HG03108 (cell line): Measurements from ENCODE around the gene FOS.

Source experiments
- ATAC-seq: cut with Tn5 transposase; IDR thresholded peaks from one replicate; pipeline ENCODE4 v1.9.1; 2021; ENCODE audit warnings: moderate library complexity; ENCODE audit not compliant: unreplicated experiment

Gene FOS

GRCh38 chr14:75312341-75312740 lies 33.7 kb downstream of the FOS start:
- ATAC-seq, result no peak

DNA sequence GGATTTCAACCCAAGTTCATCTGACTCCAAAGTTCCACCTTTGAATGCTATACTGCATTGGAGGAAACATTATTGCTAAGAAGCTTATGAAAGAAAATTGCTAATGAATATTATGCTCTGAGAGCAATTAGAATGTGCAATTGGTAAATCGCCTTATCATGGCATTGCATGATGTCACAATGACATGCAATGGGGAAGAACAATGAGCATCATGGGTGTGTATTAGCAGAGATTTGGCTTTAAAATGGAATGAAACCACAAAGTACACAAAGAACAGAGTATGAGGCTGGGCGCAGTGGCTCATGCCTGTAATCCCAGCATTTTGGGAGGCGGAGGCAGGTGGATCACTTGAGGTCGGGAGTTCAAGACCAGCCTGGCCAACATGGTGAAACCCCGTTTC lies 34.7 kb downstream of the FOS start:
- ATAC-seq, result no peak

GRCh38 chr14:75315144-75315543 lies 36.5 kb downstream of the FOS start:
- no peak for ATAC-seq

GRCh38 chr14:75317148-75317547 lies 38.5 kb downstream of the FOS start:
- ATAC-seq, result no peak

GRCh38 chr14:75318353-75318752 lies 39.7 kb downstream of the FOS start:
- no peak for ATAC-seq

- no peak for ATAC-seq
Measured at GRCh38 chr14:75319021-75319420, 40.4 kb downstream of the FOS start.

DNA sequence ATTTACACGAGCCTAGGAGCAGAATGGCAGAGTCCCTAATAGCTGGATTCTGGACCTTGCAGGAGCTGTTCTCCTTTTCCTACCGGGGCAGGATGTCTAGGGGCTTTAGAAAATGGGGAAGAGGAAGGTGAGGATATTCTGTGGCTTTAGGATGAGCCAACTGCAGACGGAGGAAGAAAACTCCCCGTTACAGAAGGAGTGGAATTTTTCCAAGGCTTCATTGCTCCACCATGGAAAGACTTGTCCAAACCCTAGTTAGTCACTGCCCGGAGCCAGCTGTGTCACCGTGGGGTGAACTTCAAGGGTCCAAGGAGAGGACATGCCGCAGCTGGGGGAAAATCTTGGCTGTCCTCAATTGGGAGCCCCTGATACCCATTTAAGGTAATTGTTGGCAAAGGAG lies 41.6 kb downstream of the FOS start:
- ATAC-seq, result no peak

- ATAC-seq, result no peak
Measured at GRCh38 chr14:75322746-75323145, 44.1 kb downstream of the FOS start.

DNA sequence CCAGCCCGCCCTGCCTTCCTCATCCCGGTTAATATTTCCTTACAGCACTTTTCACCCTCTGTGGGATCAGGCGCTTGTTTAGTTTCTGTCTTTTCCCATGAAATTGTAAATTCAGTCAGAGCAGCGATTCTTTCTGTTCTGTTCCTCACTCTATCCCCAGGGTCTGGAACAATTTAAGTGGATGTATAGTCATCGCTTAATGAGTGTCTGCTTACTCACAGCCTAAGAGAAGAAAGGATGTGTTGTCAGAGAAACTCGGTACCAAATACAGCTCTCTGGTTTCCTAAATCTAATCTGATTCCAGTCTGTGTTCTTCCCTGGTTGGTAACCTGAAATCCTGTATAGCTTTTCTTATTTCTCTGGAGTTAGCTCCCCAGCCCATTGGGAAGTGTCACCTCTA lies 44.9 kb downstream of the FOS start:
- no peak for ATAC-seq

DNA sequence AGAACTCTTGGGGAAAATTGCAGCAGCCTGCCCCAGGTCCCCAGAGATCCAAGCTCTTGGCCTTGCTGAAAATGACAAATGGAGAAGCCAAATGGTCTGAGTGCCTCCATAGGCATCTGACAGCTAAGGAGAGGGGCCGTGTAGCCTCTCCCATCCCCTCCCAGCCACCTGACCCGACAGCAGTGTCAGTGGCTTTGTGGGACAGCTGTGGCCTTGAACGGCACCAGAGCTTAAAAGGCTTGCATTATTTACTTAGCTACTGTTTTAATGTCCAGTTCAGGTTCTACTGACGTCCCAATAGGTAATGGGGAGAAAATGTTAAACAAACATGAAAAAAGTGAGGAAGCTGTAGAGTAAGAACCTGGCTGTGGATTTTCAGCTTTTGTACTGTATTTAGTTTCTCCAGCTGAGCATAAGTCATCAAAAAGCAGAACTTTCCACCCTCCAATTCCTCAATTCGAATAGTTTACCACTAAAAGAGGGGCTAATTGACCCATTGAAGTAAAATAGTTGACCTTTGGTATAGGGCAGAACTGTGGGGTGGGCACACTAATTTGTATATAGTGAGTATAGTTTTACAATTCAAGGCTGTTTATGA lies 50.0 kb downstream of the FOS start:
- no peak for ATAC-seq

DNA sequence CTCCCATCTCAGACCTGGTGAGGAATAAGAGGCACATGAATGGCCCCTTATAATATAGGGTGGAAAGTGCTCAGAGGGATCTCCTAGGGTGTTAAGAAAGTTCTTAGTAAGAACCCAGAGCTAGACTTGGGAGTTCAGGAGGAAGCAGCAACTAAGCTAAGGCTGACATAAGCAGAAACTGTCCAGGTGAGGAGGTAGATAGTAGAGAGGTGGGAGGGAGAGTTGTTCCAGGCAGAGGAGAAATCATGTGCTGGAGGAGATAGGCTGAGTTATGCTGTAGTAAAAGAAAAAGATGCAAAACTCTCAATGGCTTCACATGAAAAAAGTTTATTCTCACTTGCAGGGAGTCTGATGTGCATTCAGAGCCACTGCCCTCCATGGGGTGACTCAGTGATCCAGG lies 50.7 kb downstream of the FOS start:
- ATAC-seq, result no peak

GRCh38 chr14:75331471-75331870 lies 52.8 kb downstream of the FOS start:
- ATAC-seq, result no peak
